Naive thymus-derived CD8-positive, alpha-beta T cell (primary cell): ENCODE results near the gene MPIG6B. TPM values are rescaled to one million over a fixed set of nuclear protein-coding genes. Genes with fewer than 3 reads are reported as not detected.

Experiments
- ATAC-seq, 2 donors: fragments of 150-1000 bp; cut with Tn5 transposase in 1 of 2; sonication (Bioruptor Pico), chemical (Tn5 transposase) in 1 of 2; 1 replicate in 1 of 2; 2 replicates in 1 of 2; pipeline ENCODE4 v1.10.0; 2021; ENCODE audit warnings: mild to moderate bottlenecking in 2 of 2, moderate library complexity in 2 of 2
- POLR2A ChIA-PET: fragments of 350-600 bp; sonication (Branson Sonifier 250); formaldehyde crosslinking; loops from one replicate; lab custom pipeline; 2021; ENCODE audit warnings: antibody characterized with exemption; lab: Charles Lee
- DNase-seq, 10 donors: peaks; one replicate each; pipeline versions ENCODE4 v3.0.0 to v3.0.0-alpha.2; 2020 to 2022
- H3K27ac Mint-ChIP-seq, 10 donors: one replicate each; pipeline ENCODE4 v1.8.0; 2020 to 2022; ENCODE audit warnings: mild to moderate bottlenecking in 10 of 10, mixed read lengths in 10 of 10, moderate library complexity in 4 of 10, inconsistent platforms in 1 of 10
- H3K27me3 Mint-ChIP-seq, 5 donors: one replicate each; pipeline ENCODE4 v1.8.0; 2021 to 2022; ENCODE audit warnings: mixed read lengths in 5 of 5
- H3K36me3 Mint-ChIP-seq, 3 donors: one replicate each; pipeline ENCODE4 v1.8.0; 2020 to 2022; ENCODE audit warnings: mixed read lengths in 3 of 3, mild to moderate bottlenecking in 2 of 3, inconsistent platforms in 1 of 3
- H3K4me1 Mint-ChIP-seq, 4 donors: one replicate each; pipeline ENCODE4 v1.8.0; 2021 to 2022; ENCODE audit warnings: mixed read lengths in 4 of 4
- H3K4me3 Mint-ChIP-seq, 10 donors: one replicate each; pipeline ENCODE4 v1.8.0; 2020 to 2022; ENCODE audit warnings: mild to moderate bottlenecking in 10 of 10, mixed read lengths in 10 of 10, moderate library complexity in 6 of 10, inconsistent platforms in 1 of 10
- H3K9me3 Mint-ChIP-seq, 9 donors: one replicate each; pipeline ENCODE4 v1.8.0; 2020 to 2022; ENCODE audit warnings: mixed read lengths in 9 of 9, mild to moderate bottlenecking in 3 of 9, inconsistent platforms in 1 of 9, moderate library complexity in 1 of 9
- polyA plus RNA-seq, 3 donors: library from polyadenylated mRNA; unstranded; fragments of 300-500 nt; fragmentation: Illumina TruSeq; gene quantifications; one replicate each; pipeline ENCODE4 v1.2.3, GENCODE V29; 2021
- total RNA-seq, 8 experiments: library from RNA in 2 of 8; stranded (reverse) in 2 of 8; gene quantifications; one replicate each; pipeline ENCODE4 v1.2.3 and lab custom pipeline; 2021 to 2026

Gene MPIG6B
- total and polyA plus RNA-seq, 5 experiments from 2014 or later, result 1.2 to 4.9 (median 1.4) TPM

- Mint-ChIP-seq H3K27me3 (no peaks in the 10 kb centered on the region), H3K9me3 (no peaks in the 10 kb centered on the region), H3K27ac (peak overlapping the region in 5 of 10 donors; percentile 28 to 77 (median 63)), H3K4me3 (no peak overlapping the region), H3K36me3 (peaks cover 0 to 76% (median 6%) of the 10 kb centered on the region in 3 donors), H3K4me1 (peaks cover 0 to 8% (median 3%) of the 10 kb centered on the region in 4 donors)
- POLR2A ChIA-PET, result no interaction called here
- DNase-seq (no peak), ATAC-seq (peak in 1 of 2 donors; percentile 20)
Observed at GRCh38 chr6:31689249-31690110, 33.7 kb upstream of the MPIG6B start.

GRCh38 chr6:31690231-31691077 lies 32.7 kb upstream of the MPIG6B start:
- Mint-ChIP-seq H3K9me3 (no peaks in the 10 kb centered on the region), H3K27ac (peak overlapping the region in 6 of 10 donors; percentile 24 to 84 (median 56)), H3K4me1 (peaks cover 0 to 8% (median 4%) of the 10 kb centered on the region in 4 donors), H3K27me3 (no peaks in the 10 kb centered on the region), H3K36me3 (peaks cover 0 to 85% (median 6%) of the 10 kb centered on the region in 3 donors), H3K4me3 (no peak overlapping the region)
- DNase-seq, result no peak
- no peak for ATAC-seq
- POLR2A ChIA-PET, result interaction anchor here (0.5 kb wide), 1 partner anchor 219 kb away, joined by 3 read pairs; no protein-coding TSS in a partner anchor

GRCh38 chr6:31691078-31691463 lies 32.1 kb upstream of the MPIG6B start:
- H3K27ac Mint-ChIP-seq, result peak overlapping the region in 3 of 10 donors; percentile 53 to 84 (median 77)
- H3K36me3 Mint-ChIP-seq, result peaks cover 0 to 85% (median 4%) of the 10 kb centered on the region in 3 donors
- POLR2A ChIA-PET, result interaction anchor here (0.5 kb wide), 1 partner anchor 219 kb away, joined by 3 read pairs; no protein-coding TSS in a partner anchor
- no peak overlapping the region for H3K4me3 Mint-ChIP-seq
- no peak for ATAC-seq
- no peaks in the 10 kb centered on the region for H3K9me3 Mint-ChIP-seq
- peaks cover 0 to 8% (median 5%) of the 10 kb centered on the region in 4 donors for H3K4me1 Mint-ChIP-seq
- no peaks in the 10 kb centered on the region for H3K27me3 Mint-ChIP-seq
- DNase-seq, result no peak

- POLR2A ChIA-PET, result interaction anchor here (1.0 kb wide), 1 partner anchor 9 kb away, joined by 3 read pairs; no protein-coding TSS in a partner anchor
- Mint-ChIP-seq H3K27ac (peak overlapping the region in 2 of 10 donors; percentile 53 to 77), H3K27me3 (no peaks in the 10 kb centered on the region), H3K9me3 (no peaks in the 10 kb centered on the region), H3K4me3 (no peak overlapping the region), H3K36me3 (peaks cover 0 to 85% (median 4%) of the 10 kb centered on the region in 3 donors), H3K4me1 (peaks cover 0 to 6% (median 4%) of the 10 kb centered on the region in 4 donors)
- DNase-seq (no peak), ATAC-seq (no peak)
Observed at GRCh38 chr6:31691564-31692108, 31.5 kb upstream of the MPIG6B start.

GRCh38 chr6:31692353-31692752 lies 30.8 kb upstream of the MPIG6B start:
- H3K4me3 Mint-ChIP-seq, result no peak overlapping the region
- DNase-seq (no peak), ATAC-seq (no peak)
- H3K27ac Mint-ChIP-seq, result peak overlapping the region in 1 of 10 donors; percentile 21
- POLR2A ChIA-PET, result interaction anchor here (0.5 to 1.0 kb wide), 4 partner anchors 8 to 991 kb away, joined by 3 to 7 read pairs (median 4); partner anchors contain the start of gene ABHD16A
- H3K36me3 Mint-ChIP-seq, result peaks cover 0 to 86% (median 4%) of the 10 kb centered on the region in 3 donors
- peaks cover 2 to 8% (median 6%) of the 10 kb centered on the region in 4 donors for H3K4me1 Mint-ChIP-seq
- H3K27me3 Mint-ChIP-seq, result no peaks in the 10 kb centered on the region
- H3K9me3 Mint-ChIP-seq, result no peaks in the 10 kb centered on the region

GRCh38 chr6:31692886-31693285 lies 30.3 kb upstream of the MPIG6B start:
- POLR2A ChIA-PET, result interaction anchor here (0.5 to 0.9 kb wide), 3 partner anchors 11 to 991 kb away, joined by 3 to 7 read pairs (median 4); partner anchors contain the start of gene ABHD16A
- Mint-ChIP-seq H3K4me3 (no peak overlapping the region), H3K9me3 (no peaks in the 10 kb centered on the region), H3K27me3 (no peaks in the 10 kb centered on the region), H3K27ac (peak overlapping the region in 1 of 10 donors; percentile 17), H3K4me1 (peaks cover 7 to 14% (median 10%) of the 10 kb centered on the region in 4 donors), H3K36me3 (peaks cover 0 to 86% (median under 1%) of the 10 kb centered on the region in 3 donors)
- no peak for ATAC-seq
- DNase-seq, result no peak

GRCh38 chr6:31693535-31693934 lies 29.6 kb upstream of the MPIG6B start:
- H3K36me3 Mint-ChIP-seq, result peaks cover 0 to 87% (median 0%) of the 10 kb centered on the region in 3 donors
- H3K4me1 Mint-ChIP-seq, result peaks cover 9 to 16% (median 11%) of the 10 kb centered on the region in 4 donors
- DNase-seq (no peak), ATAC-seq (no peak)
- POLR2A ChIA-PET, result interaction anchor here (0.5 to 0.7 kb wide), 3 partner anchors 20 to 112 kb away, joined by 3 to 7 read pairs (median 3); no protein-coding TSS in a partner anchor
- H3K27me3 Mint-ChIP-seq, result no peaks in the 10 kb centered on the region
- H3K4me3 Mint-ChIP-seq, result no peak overlapping the region
- no peak overlapping the region for H3K27ac Mint-ChIP-seq
- no peaks in the 10 kb centered on the region for H3K9me3 Mint-ChIP-seq

GRCh38 chr6:31697555-31697954 lies 25.6 kb upstream of the MPIG6B start:
- Mint-ChIP-seq H3K4me1 (peaks cover 20 to 44% (median 31%) of the 10 kb centered on the region in 4 donors), H3K27ac (peak overlapping the region in 9 of 10 donors; percentile 7 to 59 (median 40)), H3K9me3 (no peaks in the 10 kb centered on the region), H3K4me3 (no peak overlapping the region), H3K27me3 (no peaks in the 10 kb centered on the region), H3K36me3 (peaks cover 0 to 78% (median 3%) of the 10 kb centered on the region in 3 donors)
- ATAC-seq (no peak), DNase-seq (no peak)
- POLR2A ChIA-PET, result interaction anchor here (0.7 kb wide), 1 partner anchor 164 kb away, joined by 3 read pairs; no protein-coding TSS in a partner anchor

GRCh38 chr6:31700740-31701401 lies 22.3 kb upstream of the MPIG6B start:
- H3K27me3 Mint-ChIP-seq, result no peaks in the 10 kb centered on the region
- H3K27ac Mint-ChIP-seq, result peak overlapping the region in 7 of 10 donors; percentile 10 to 99 (median 70)
- DNase-seq, result no peak
- no peaks in the 10 kb centered on the region for H3K9me3 Mint-ChIP-seq
- POLR2A ChIA-PET, result interaction anchor here (0.8 kb wide), 1 partner anchor 9 kb away, joined by 3 read pairs; no protein-coding TSS in a partner anchor
- peaks cover 24 to 50% (median 40%) of the 10 kb centered on the region in 4 donors for H3K4me1 Mint-ChIP-seq
- ATAC-seq, result no peak
- H3K4me3 Mint-ChIP-seq, result peak overlapping the region; percentile 28 to 100 (median 97)
- H3K36me3 Mint-ChIP-seq, result peaks cover 0 to 48% (median 3%) of the 10 kb centered on the region in 3 donors

- Mint-ChIP-seq H3K4me1 (peaks cover 24 to 50% (median 40%) of the 10 kb centered on the region in 4 donors), H3K4me3 (peak overlapping the region; percentile 95 to 100 (median 98)), H3K9me3 (no peaks in the 10 kb centered on the region), H3K27me3 (no peaks in the 10 kb centered on the region), H3K36me3 (peaks cover 0 to 38% (median 3%) of the 10 kb centered on the region in 3 donors), H3K27ac (peak overlapping the region; percentile 91 to 99 (median 96))
- DNase-seq (no peak), ATAC-seq (no peak)
- POLR2A ChIA-PET, result interaction anchor here (1.2 to 2.4 kb wide), 8 partner anchors 28 to 270 kb away, joined by 3 to 22 read pairs (median 10); partner anchors contain the start of genes BAG6, CSNK2B, DDAH2 and DXO
Observed at GRCh38 chr6:31701666-31702404, 21.3 kb upstream of the MPIG6B start.
